ENCODE data around the gene LCN6.

GRCh38 chr9:136722093-136722968, 26.0 kb downstream of the LCN6 start:
- TF ChIP-seq CTCF (IDR thresholded peaks at IDR 0.05) (no peak), POLR2A (IDR thresholded peaks at IDR 0.05) (no peak)

All from testis (tissue), 2 donors.